H9 (cell line): Measurements from ENCODE around the gene AFAP1L2. TPM values are rescaled to one million over a fixed set of nuclear protein-coding genes. Genes with fewer than 3 reads are reported as not detected.

Experiments
- DNase-seq: peaks from one replicate; pipeline ENCODE4 v3.0.0-alpha.2; 2017
- H2AFZ ChIP-seq: one replicate; pipeline ENCODE4 v1.6.1; 2013; ENCODE audit warnings: mild to moderate bottlenecking, low read length, control low read depth, moderate library complexity
- H2AK5ac ChIP-seq: 2 replicates; pipeline ENCODE4 v1.6.1; 2013; ENCODE audit warnings: low read length, control low read depth, mixed read lengths; ENCODE audit not compliant: insufficient read length
- H2BK120ac ChIP-seq: one replicate; pipeline ENCODE4 v1.6.1; 2013; ENCODE audit warnings: low read depth, mild to moderate bottlenecking, low read length, control low read depth, inconsistent platforms; ENCODE audit not compliant: poor library complexity, severe bottlenecking
- H2BK12ac ChIP-seq: 2 replicates; pipeline ENCODE4 v1.6.1; 2013; ENCODE audit warnings: low read length, control low read depth, mixed read lengths, low read depth; ENCODE audit not compliant: insufficient read length
- H2BK15ac ChIP-seq: 2 replicates; pipeline ENCODE4 v1.6.1; 2013; ENCODE audit warnings: low read depth, low read length, control low read depth
- H2BK20ac ChIP-seq: one replicate; pipeline ENCODE4 v1.6.1; 2013; ENCODE audit warnings: low read depth, mild to moderate bottlenecking, low read length, control low read depth, inconsistent platforms; ENCODE audit not compliant: poor library complexity, severe bottlenecking
- H2BK5ac ChIP-seq: 2 replicates; pipeline ENCODE4 v1.6.1; 2013; ENCODE audit warnings: low read length, control low read depth, mixed read lengths; ENCODE audit not compliant: insufficient read length
- H3K14ac ChIP-seq: 2 replicates; pipeline ENCODE4 v1.6.1; 2013; ENCODE audit warnings: low read length, control low read depth; ENCODE audit not compliant: insufficient read depth
- H3K18ac ChIP-seq: 2 replicates; pipeline ENCODE4 v1.6.1; 2013; ENCODE audit warnings: low read depth, mild to moderate bottlenecking, mixed read lengths, low read length, control low read depth; ENCODE audit not compliant: insufficient read length
- H3K23ac ChIP-seq: 2 replicates; pipeline ENCODE4 v1.6.1; 2013; ENCODE audit warnings: low read length, control low read depth, mixed read lengths, low read depth; ENCODE audit not compliant: insufficient read length
- H3K23me2 ChIP-seq: 2 replicates; pipeline ENCODE4 v1.6.1; 2013; ENCODE audit warnings: low read depth, mild to moderate bottlenecking, mixed read lengths, low read length, control low read depth; ENCODE audit not compliant: insufficient read length, poor library complexity, severe bottlenecking
- H3K27ac ChIP-seq: 2 replicates; pipeline ENCODE4 v1.5.1; 2013; ENCODE audit warnings: low read length, control low read depth, mixed read lengths, low read depth; ENCODE audit not compliant: insufficient read length
- H3K27me3 ChIP-seq: 2 replicates; pipeline ENCODE4 v1.6.1; 2013; ENCODE audit warnings: low read length, control low read depth, inconsistent platforms; ENCODE audit not compliant: insufficient read depth
- H3K4ac ChIP-seq: 2 replicates; pipeline ENCODE4 v1.6.1; 2013; ENCODE audit warnings: low read depth, mild to moderate bottlenecking, control low read depth, inconsistent platforms, low read length, moderate library complexity
- H3K4me1 ChIP-seq: 2 replicates; pipeline ENCODE4 v1.6.1; 2013; ENCODE audit warnings: low read length, control low read depth, inconsistent platforms; ENCODE audit not compliant: insufficient read depth
- H3K4me2 ChIP-seq: 2 replicates; pipeline ENCODE4 v1.6.1; 2013; ENCODE audit warnings: low read length, control low read depth, mixed read lengths; ENCODE audit not compliant: insufficient read length, insufficient read depth
- H3K56ac ChIP-seq: 2 replicates; pipeline ENCODE4 v1.6.1; 2013; ENCODE audit warnings: low read depth, mild to moderate bottlenecking, mixed read lengths, low read length, control low read depth; ENCODE audit not compliant: insufficient read length
- H3K79me1 ChIP-seq: 2 replicates; pipeline ENCODE4 v1.6.1; 2013; ENCODE audit warnings: low read depth, mild to moderate bottlenecking, moderate library complexity, low read length, control low read depth, inconsistent platforms; ENCODE audit not compliant: insufficient read depth, poor library complexity, severe bottlenecking
- H3K79me2 ChIP-seq: 2 replicates; pipeline ENCODE4 v1.6.1; 2013; ENCODE audit warnings: low read length, control low read depth, inconsistent platforms; ENCODE audit not compliant: insufficient read depth
- H3K9ac ChIP-seq: 2 replicates; pipeline ENCODE4 v1.6.1; 2013; ENCODE audit warnings: low read length, control low read depth, mixed read lengths; ENCODE audit not compliant: insufficient read length; ENCODE audit errors: extremely low read depth
- H3K9me3 ChIP-seq: one replicate; pipeline ENCODE4 v1.6.1; 2013; ENCODE audit warnings: low read depth, low read length, inconsistent platforms; ENCODE audit not compliant: control insufficient read depth
- H3T11ph ChIP-seq: one replicate; pipeline ENCODE4 v1.6.1; 2013; ENCODE audit warnings: mild to moderate bottlenecking, low read length, control low read depth, inconsistent platforms
- H4K20me1 ChIP-seq: one replicate; pipeline ENCODE4 v1.6.1; 2013; ENCODE audit not compliant: control insufficient read depth, insufficient read length, insufficient read depth
- H4K5ac ChIP-seq: 2 replicates; pipeline ENCODE4 v1.6.1; 2013; ENCODE audit warnings: low read depth, mild to moderate bottlenecking, mixed read lengths, low read length, control low read depth; ENCODE audit not compliant: insufficient read length
- H4K8ac ChIP-seq: replicated peaks from 2 replicates; pipeline ENCODE4 v1.6.1; 2013; ENCODE audit warnings: low read length, control low read depth, mixed read lengths, low read depth; ENCODE audit not compliant: insufficient read length
- H4K91ac ChIP-seq: 2 replicates; pipeline ENCODE4 v1.6.1; 2013; ENCODE audit warnings: low read depth, mild to moderate bottlenecking, moderate library complexity, mixed read lengths, low read length, control low read depth; ENCODE audit not compliant: insufficient read length
- H3K27ac Mint-ChIP-seq, 3 experiments: 2 replicates in 2 of 3; 3 replicates in 1 of 3; pipeline ENCODE4 v1.8.0; 2020 to 2021; ENCODE audit warnings: mixed read lengths in 3 of 3, mild to moderate bottlenecking in 1 of 3, moderate library complexity in 1 of 3
- H3K27me3 Mint-ChIP-seq: 2 replicates; pipeline ENCODE4 v1.8.0; 2021; ENCODE audit warnings: low read depth, mild to moderate bottlenecking, moderate library complexity, mixed read lengths
- H3K36me3 Mint-ChIP-seq, 3 experiments: 2 replicates in 2 of 3; 3 replicates in 1 of 3; pipeline ENCODE4 v1.8.0; 2020 to 2021; ENCODE audit warnings: low read depth in 3 of 3, mixed read lengths in 3 of 3; ENCODE audit not compliant: insufficient read depth in 1 of 3
- H3K4me1 Mint-ChIP-seq, 2 experiments: 2 replicates each; pipeline ENCODE4 v1.8.0; 2020; ENCODE audit warnings: mixed read lengths in 2 of 2
- H3K4me3 Mint-ChIP-seq, 2 experiments: 2 replicates in 1 of 2; 3 replicates in 1 of 2; pipeline ENCODE4 v1.8.0; 2020 to 2021; ENCODE audit warnings: mild to moderate bottlenecking in 2 of 2, mixed read lengths in 2 of 2, moderate library complexity in 1 of 2
- H3K9me3 Mint-ChIP-seq, 2 experiments: 2 replicates in 1 of 2; 3 replicates in 1 of 2; pipeline ENCODE4 v1.8.0; 2020; ENCODE audit warnings: mild to moderate bottlenecking in 2 of 2, mixed read lengths in 2 of 2, moderate library complexity in 1 of 2
- CTCF ChIP-seq: fragments of 200-600 bp; sonication (generic); conservative IDR thresholded peaks from 3 replicates; pipeline ENCODE4 v1.8.0; 2021; ENCODE audit warnings: antibody characterized with exemption, mild to moderate bottlenecking
- WGBS: extraction: QIAGEN DNeasy Blood & Tissue Kit; methylation state at CpG from one replicate; pipeline ENCODE4 v1.1.7; 2013; ENCODE audit warnings: missing lambda C conversion rate, low lambda C conversion rate, mixed read lengths; ENCODE audit not compliant: insufficient read length; ENCODE audit errors: extremely low coverage; 5-methylcytosine and 5-hydroxymethylcytosine counted together
- total RNA-seq: library from RNA; stranded (reverse); gene quantifications from 2 replicates; pipeline ENCODE4 v1.2.1, GENCODE V29; 2021

Gene AFAP1L2
- total RNA-seq, 1 experiment from 2014 or later, result 0.77 TPM

GRCh38 chr10:114400091-114400490 is 4.2 kb downstream of the AFAP1L2 start:
- Histone ChIP-seq H3K4ac (no peak overlapping the region), H3K4me1 (no peaks in the 10 kb centered on the region), H3K79me2 (no peaks in the 10 kb centered on the region), H4K8ac (no peak overlapping the region), H3K27me3 (no peaks in the 10 kb centered on the region; the same call in 1 of the 2 replicates), H3K14ac (no peak overlapping the region), H4K91ac (no peak overlapping the region), H4K20me1 (no peaks in the 10 kb centered on the region), H2AFZ (no peak overlapping the region), H3K23ac (no peak overlapping the region), H3T11ph (no peak overlapping the region), H3K4me2 (no peak overlapping the region), H3K9ac (no peak overlapping the region), H3K23me2 (peaks cover 23% of the 10 kb centered on the region), H3K18ac (no peak overlapping the region), H2BK120ac (no peak overlapping the region), H2AK5ac (no peak overlapping the region), H2BK15ac (no peak overlapping the region), H3K27ac (no peak overlapping the region), H3K79me1 (no peaks in the 10 kb centered on the region), H3K56ac (no peak overlapping the region), H2BK5ac (no peak overlapping the region), H3K9me3 (no peaks in the 10 kb centered on the region), H2BK20ac (no peak overlapping the region), H4K5ac (no peak overlapping the region), H2BK12ac (no peak overlapping the region)
- TF ChIP-seq CTCF, result no peak
- no peaks in the 10 kb centered on the region for H3K36me3 Mint-ChIP-seq
- no peaks in the 10 kb centered on the region for H3K9me3 Mint-ChIP-seq
- H3K4me1 Mint-ChIP-seq, result peaks cover 10 to 13% of the 10 kb centered on the region in 2 experiments
- H3K27ac Mint-ChIP-seq, result no peak overlapping the region
- no CpG with 5 or more reads among the region's 3 CpGs for WGBS
- no peak overlapping the region for H3K4me3 Mint-ChIP-seq
- no peak for DNase-seq
- peaks cover 90% of the 10 kb centered on the region for H3K27me3 Mint-ChIP-seq
